HFF-Myc (cell line): Measurements from ENCODE around the gene AGPAT4.

Experiments
- DNase-seq: peaks from one replicate; pipeline ENCODE4 v3.0.0-alpha.2; 2011; ENCODE audit warnings: low read depth; ENCODE audit errors: extremely low read depth
- H3K4me3 ChIP-seq: replicated peaks from 2 replicates; pipeline ENCODE4 v1.5.1; 2011; ENCODE audit warnings: low read depth, mild to moderate bottlenecking, control low read depth, low read length
- CTCF ChIP-seq: IDR thresholded peaks from 2 replicates; pipeline ENCODE4 v1.5.1; 2012; ENCODE audit warnings: mild to moderate bottlenecking, low read depth, low read length, control low read depth; ENCODE audit errors: missing control alignments

AGPAT4 gene

DNA sequence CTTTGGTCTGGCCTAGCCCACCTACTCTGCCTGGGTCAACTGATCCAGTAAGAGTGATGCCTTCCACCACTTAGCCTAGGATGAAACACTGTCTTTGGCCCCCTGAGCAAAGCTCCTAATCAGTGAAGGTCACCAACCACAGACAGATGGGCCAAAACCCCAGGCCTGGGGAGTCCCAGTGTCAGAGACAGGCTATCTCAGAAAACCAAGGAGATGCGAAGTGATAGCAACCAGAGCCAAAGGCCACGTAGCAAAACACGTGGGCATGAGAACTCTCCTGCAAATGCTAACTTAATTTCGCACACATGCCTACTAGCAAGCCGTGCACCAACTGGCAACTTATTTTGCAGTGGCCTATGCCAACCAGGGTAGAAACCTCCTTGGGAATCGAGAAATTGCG, 29.1 kb downstream of the AGPAT4 start:
- no peak overlapping the region for H3K4me3 ChIP-seq
- no peak for TF ChIP-seq CTCF
- DNase-seq = no peak

DNA sequence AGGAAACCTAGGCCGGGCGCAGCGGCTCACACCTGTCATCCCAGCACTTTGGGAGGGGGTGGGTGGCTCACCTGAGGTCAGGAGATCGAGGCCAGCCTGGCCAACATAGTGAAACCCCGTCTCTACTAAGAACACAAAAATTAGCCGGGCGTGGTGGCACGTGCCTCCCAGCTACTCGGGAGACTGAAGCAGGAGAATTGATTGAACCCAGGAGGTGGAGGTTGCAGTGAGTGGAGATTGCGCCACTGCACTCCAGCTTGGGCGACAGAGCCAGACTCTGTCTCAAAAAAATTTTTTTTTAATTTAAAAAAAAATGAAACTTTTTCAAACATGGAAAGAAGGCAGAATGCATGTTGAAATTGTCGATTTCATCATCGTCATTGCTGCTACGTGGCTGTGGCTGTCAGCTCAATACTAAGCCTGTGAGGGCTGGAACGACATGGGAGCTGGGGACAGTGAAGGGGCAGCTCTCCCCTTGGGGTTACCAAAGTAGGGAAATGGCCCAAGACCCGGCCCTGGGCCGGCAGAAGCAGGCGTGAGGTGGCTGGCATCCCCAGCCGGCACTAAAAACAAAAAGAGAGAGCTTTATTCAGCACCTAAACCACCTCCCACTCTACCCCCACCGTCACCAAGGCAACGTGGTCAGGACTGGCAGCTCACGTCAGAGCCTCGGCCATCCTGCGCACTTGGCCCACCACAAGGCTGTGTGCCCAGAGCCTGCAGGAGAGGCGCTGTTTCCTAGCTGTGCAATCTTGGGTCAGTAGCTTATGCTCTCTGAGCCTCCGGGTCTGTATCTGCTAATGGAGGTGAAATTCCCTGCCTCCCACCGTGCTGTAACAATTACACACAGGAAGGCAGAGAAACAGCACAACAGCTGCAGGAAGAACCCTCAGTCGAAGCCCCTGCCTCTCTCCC, 30.8 kb downstream of the AGPAT4 start:
- no peak for TF ChIP-seq CTCF
- DNase-seq = no peak
- H3K4me3 ChIP-seq = no peak overlapping the region

GRCh38 chr6:161242113-161242512, 31.7 kb downstream of the AGPAT4 start:
- DNase-seq = no peak
- no peak overlapping the region for H3K4me3 ChIP-seq
- TF ChIP-seq CTCF = no peak

DNA sequence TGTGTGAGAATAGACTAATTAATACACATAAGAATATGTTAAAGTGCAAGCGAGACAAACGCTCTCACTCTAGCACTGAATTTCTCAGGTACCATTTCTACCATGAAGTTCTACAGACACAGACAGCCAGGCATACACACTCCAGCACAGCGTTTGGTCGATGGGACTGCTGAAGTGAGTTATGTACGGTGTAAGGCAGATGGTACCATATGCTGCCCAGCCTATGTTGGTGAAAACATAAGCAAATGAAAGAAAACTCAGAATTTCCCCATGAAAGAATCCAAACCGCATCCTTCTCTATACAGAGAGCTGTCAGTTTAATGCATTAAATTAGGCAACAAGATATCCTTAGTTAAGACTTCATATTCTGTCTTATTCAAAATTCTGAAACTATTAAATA, 34.9 kb downstream of the AGPAT4 start:
- H3K4me3 ChIP-seq = no peak overlapping the region
- no peak for TF ChIP-seq CTCF
- DNase-seq = no peak

GRCh38 chr6:161238500-161238899, 35.4 kb downstream of the AGPAT4 start:
- no peak for TF ChIP-seq CTCF

GRCh38 chr6:161238081-161238480, 35.8 kb downstream of the AGPAT4 start:
- DNase-seq = no peak
- no peak overlapping the region for H3K4me3 ChIP-seq
- no peak for TF ChIP-seq CTCF

More at GRCh38 chr6:161238500-161238899, 35.4 kb downstream of the AGPAT4 start:
- DNase-seq = no peak
- H3K4me3 ChIP-seq = no peak overlapping the region
